ENCODE measurements around the gene ETFA. TPM values are rescaled to one million over a fixed set of nuclear protein-coding genes. Genes with fewer than 3 reads are reported as not detected.
A peak's percentile ranks its signal among the peaks of the same experiment; 100 is the strongest.
"Not testable (repeated sequence)": the region's sequence is repeated elsewhere in the genome, so short reads cannot be mapped to it uniquely, and the experiment has no call there.

ETFA gene
- polyA plus RNA-seq, 3 donors = 62.1 to 178 (median 166) TPM

DNA sequence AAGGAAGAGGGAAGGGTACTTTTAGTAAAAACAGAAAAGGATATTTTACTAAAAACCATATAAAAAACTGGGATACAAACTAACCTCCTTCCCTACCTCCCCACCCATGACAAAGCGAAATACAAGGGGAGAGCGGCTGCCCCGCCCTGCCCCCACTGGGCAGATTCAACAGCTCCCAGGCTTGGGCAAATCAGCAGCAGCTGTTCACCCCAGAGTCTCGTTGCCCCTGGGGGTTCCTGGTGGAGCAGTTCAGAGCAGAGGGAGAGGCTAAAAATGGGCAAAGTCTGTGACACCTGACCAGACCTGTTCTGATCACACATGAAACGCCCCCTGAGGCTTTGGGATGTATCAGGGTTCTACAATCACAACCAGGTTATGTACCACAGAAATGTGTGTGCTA lies 2.5 kb upstream of the ETFA start:
- no peak overlapping the region for H3K4me2 ChIP-seq (replicated peaks; ENCODE audit: extremely low read depth, low read length, poor library complexity, severe bottlenecking)
- no peak overlapping the region for H3K27ac ChIP-seq (ENCODE audit: low read depth in 1 of 2, low read length in 2 of 2)
- H3K36me3 ChIP-seq (replicated peaks in 1 of 2; ENCODE audit: control insufficient read depth in 1 of 2, insufficient read depth in 2 of 2, low read length in 2 of 2) = no peaks in the 10 kb centered on the region
- intact Hi-C loops (cut with micrococcal nuclease) = no loop called here
- H3K27ac Mint-ChIP-seq = no peak overlapping the region
- peaks cover 20 to 23% of the 10 kb centered on the region in 2 donors for H3K4me1 ChIP-seq (ENCODE audit: control insufficient read depth in 1 of 2, insufficient read depth in 2 of 2, low read length in 2 of 2)
- H3K27me3 Mint-ChIP-seq (ENCODE audit: low read depth in 3 of 3) = peaks cover 4 to 8% (median 5%) of the 10 kb centered on the region in 3 donors
- H4K20me1 ChIP-seq (ENCODE audit: insufficient read depth, low read length) = peaks cover 16% of the 10 kb centered on the region
- H3K4me1 Mint-ChIP-seq = peaks cover 17% of the 10 kb centered on the region
- no peak for TF ChIP-seq CTCF (IDR thresholded peaks at IDR 0.05)
- H3K9ac ChIP-seq (ENCODE audit: insufficient read depth, low read length, poor library complexity, severe bottlenecking) = no peak overlapping the region
- no peaks in the 10 kb centered on the region for H3K27me3 ChIP-seq (ENCODE audit: control insufficient read depth in 2 of 2, insufficient read depth in 2 of 2, low read length in 2 of 2)
- no peaks in the 10 kb centered on the region for H3K9me3 ChIP-seq (replicated peaks in 1 of 2; ENCODE audit: control insufficient read depth in 1 of 2, insufficient read depth in 1 of 2, low read length in 2 of 2)
- H3K79me2 ChIP-seq (ENCODE audit: insufficient read depth, low read length) = peaks cover 26% of the 10 kb centered on the region
- peaks cover 0 to 5% (median 0%) of the 10 kb centered on the region in 7 donors for H3K9me3 Mint-ChIP-seq
- peak overlapping the region; percentile 3 for H2AFZ ChIP-seq (ENCODE audit: insufficient read depth, low read depth, low read length, poor library complexity, severe bottlenecking)
- no CpG with 5 or more reads among the region's 5 CpGs for WGBS (ENCODE audit: insufficient coverage)
- H3K4me3 ChIP-seq (replicated peaks in 1 of 3; ENCODE audit: low read depth in 2 of 3, low read length in 3 of 3) = no peak overlapping the region
- peaks cover 0 to 3% of the 10 kb centered on the region in 2 donors for H3K36me3 Mint-ChIP-seq
- DNase-seq = no peak
- no peak overlapping the region for H3K4me3 Mint-ChIP-seq

GRCh38 chr15:76313175-76313567 lies 1.9 kb upstream of the ETFA start:
- H2AFZ ChIP-seq (ENCODE audit: insufficient read depth, low read depth, low read length, poor library complexity, severe bottlenecking) = peak overlapping the region; percentile 17

More at GRCh38 chr15:76313175-76313567, 1.9 kb upstream of the ETFA start:
- H3K36me3 ChIP-seq (replicated peaks in 1 of 2; ENCODE audit: control insufficient read depth in 1 of 2, insufficient read depth in 2 of 2, low read length in 2 of 2); intact Hi-C loops (cut with micrococcal nuclease); H3K27me3 ChIP-seq (ENCODE audit: control insufficient read depth in 2 of 2, insufficient read depth in 2 of 2, low read length in 2 of 2); H3K9ac ChIP-seq (ENCODE audit: insufficient read depth, low read length, poor library complexity, severe bottlenecking); H3K27ac ChIP-seq (ENCODE audit: low read depth in 1 of 2, low read length in 2 of 2); H3K4me2 ChIP-seq (replicated peaks; ENCODE audit: extremely low read depth, low read length, poor library complexity, severe bottlenecking); H3K4me3 Mint-ChIP-seq; H3K9me3 ChIP-seq (replicated peaks in 1 of 2; ENCODE audit: control insufficient read depth in 1 of 2, insufficient read depth in 1 of 2, low read length in 2 of 2); H3K36me3 Mint-ChIP-seq; H3K9me3 Mint-ChIP-seq; H3K4me3 ChIP-seq (replicated peaks in 1 of 3; ENCODE audit: low read depth in 2 of 3, low read length in 3 of 3); DNase-seq; H3K27ac Mint-ChIP-seq; H3K27me3 Mint-ChIP-seq (ENCODE audit: low read depth in 3 of 3): not testable (repeated sequence)
- peaks cover 20 to 23% of the 10 kb centered on the region in 2 donors for H3K4me1 ChIP-seq (ENCODE audit: control insufficient read depth in 1 of 2, insufficient read depth in 2 of 2, low read length in 2 of 2)
- H3K79me2 ChIP-seq (ENCODE audit: insufficient read depth, low read length) = peaks cover 32% of the 10 kb centered on the region
- WGBS (ENCODE audit: insufficient coverage) = 95% methylated on average over 3 of the region's 4 CpGs
- H3K4me1 Mint-ChIP-seq = peaks cover 21% of the 10 kb centered on the region
- H4K20me1 ChIP-seq (ENCODE audit: insufficient read depth, low read length) = peaks cover 21% of the 10 kb centered on the region
